IPS-18c (cell line): Measurements from ENCODE around the gene RSPH3.
"Not testable (repeated sequence)": the region's sequence is repeated elsewhere in the genome, so short reads cannot be mapped to it uniquely, and the experiment has no call there.

Experiments
- H3K4me3 ChIP-seq: 2 replicates; pipeline ENCODE4 v1.7.0; 2013; ENCODE audit warnings: low read depth, mild to moderate bottlenecking, low read length, moderate library complexity; ENCODE audit not compliant: insufficient read depth
- H3K9me3 ChIP-seq: one replicate; pipeline ENCODE4 v1.6.1; 2013; ENCODE audit warnings: mild to moderate bottlenecking, low read length, moderate library complexity; ENCODE audit not compliant: control insufficient read depth, insufficient read depth

The RSPH3 gene, protein sequence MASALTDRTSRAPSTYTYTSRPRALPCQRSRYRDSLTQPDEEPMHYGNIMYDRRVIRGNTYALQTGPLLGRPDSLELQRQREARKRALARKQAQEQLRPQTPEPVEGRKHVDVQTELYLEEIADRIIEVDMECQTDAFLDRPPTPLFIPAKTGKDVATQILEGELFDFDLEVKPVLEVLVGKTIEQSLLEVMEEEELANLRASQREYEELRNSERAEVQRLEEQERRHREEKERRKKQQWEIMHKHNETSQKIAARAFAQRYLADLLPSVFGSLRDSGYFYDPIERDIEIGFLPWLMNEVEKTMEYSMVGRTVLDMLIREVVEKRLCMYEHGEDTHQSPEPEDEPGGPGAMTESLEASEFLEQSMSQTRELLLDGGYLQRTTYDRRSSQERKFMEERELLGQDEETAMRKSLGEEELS

GRCh38 chr6:158999666-159000403, at the start of gene RSPH3:
Gene RSPH3 (minus strand): TSS chr6:159000202. CDS start chr6:158999550, 652 bp downstream.
- Histone ChIP-seq H3K4me3 (peak within 1 kb of the TSS; percentile 85), H3K9me3 (no peaks in the 10 kb centered on the region)

- Histone ChIP-seq H3K9me3 (no peaks in the 10 kb centered on the region), H3K4me3 (no peak overlapping the region)
These were observed 48.1 kb upstream of the RSPH3 start for GRCh38 chr6:159047891-159048685.

DNA sequence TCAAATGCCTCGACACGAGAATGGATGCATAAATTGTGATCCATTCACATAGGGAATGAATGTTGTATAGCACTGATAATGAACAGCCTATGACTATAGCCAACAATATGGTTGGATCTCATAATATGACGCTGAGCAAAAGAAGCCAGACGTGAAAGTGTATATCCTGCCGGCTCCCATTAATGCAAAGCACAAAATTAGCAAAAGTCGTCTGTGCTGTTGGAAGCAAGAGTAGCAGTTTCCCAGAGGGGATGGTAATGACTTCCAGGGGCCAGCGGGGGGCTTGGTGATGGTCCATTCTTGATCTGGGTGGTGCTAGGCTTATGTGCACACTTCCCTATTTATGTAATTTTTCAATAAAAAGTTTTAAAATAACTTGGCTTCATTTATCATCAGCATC, 45.8 kb upstream of the RSPH3 start:
- Histone ChIP-seq H3K4me3 (no peak overlapping the region), H3K9me3 (no peaks in the 10 kb centered on the region)

GRCh38 chr6:159044899-159045727, 45.1 kb upstream of the RSPH3 start, which contains the start of gene TAGAP:
Gene TAGAP (minus strand): TSS chr6:159044991. CDS start chr6:159044146, 845 bp downstream.
- Histone ChIP-seq H3K9me3 (no peaks in the 10 kb centered on the region), H3K4me3 (no peak within 1 kb of the TSS)

DNA sequence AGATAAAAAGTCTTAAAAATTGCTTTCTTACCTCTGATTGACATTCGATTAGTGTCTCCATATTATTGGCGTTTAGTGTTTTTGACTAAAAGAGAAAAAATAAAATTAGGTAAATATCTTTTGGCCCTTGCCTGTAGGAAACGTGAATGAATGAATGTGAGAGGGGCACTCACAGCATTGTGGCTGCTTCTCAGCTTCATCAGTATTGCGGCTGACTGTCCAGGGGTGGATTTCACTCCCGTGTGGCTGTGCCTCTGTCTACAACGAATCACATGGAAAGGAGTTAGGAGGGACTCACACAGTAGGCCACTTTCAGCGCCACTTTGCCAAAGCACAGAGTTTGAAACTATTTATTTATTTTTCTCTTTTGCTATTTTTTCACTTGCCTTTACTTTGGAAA, 43.9 kb upstream of the RSPH3 start:
- Histone ChIP-seq H3K4me3 (no peak overlapping the region), H3K9me3 (no peaks in the 10 kb centered on the region)

GRCh38 chr6:159043251-159043650, 43.2 kb upstream of the RSPH3 start:
- H3K9me3 ChIP-seq: no peaks in the 10 kb centered on the region
- no peak overlapping the region for H3K4me3 ChIP-seq

- Histone ChIP-seq H3K9me3 (no peaks in the 10 kb centered on the region), H3K4me3 (no peak overlapping the region)
These were observed 42.8 kb upstream of the RSPH3 start for GRCh38 chr6:159042826-159043181.

DNA sequence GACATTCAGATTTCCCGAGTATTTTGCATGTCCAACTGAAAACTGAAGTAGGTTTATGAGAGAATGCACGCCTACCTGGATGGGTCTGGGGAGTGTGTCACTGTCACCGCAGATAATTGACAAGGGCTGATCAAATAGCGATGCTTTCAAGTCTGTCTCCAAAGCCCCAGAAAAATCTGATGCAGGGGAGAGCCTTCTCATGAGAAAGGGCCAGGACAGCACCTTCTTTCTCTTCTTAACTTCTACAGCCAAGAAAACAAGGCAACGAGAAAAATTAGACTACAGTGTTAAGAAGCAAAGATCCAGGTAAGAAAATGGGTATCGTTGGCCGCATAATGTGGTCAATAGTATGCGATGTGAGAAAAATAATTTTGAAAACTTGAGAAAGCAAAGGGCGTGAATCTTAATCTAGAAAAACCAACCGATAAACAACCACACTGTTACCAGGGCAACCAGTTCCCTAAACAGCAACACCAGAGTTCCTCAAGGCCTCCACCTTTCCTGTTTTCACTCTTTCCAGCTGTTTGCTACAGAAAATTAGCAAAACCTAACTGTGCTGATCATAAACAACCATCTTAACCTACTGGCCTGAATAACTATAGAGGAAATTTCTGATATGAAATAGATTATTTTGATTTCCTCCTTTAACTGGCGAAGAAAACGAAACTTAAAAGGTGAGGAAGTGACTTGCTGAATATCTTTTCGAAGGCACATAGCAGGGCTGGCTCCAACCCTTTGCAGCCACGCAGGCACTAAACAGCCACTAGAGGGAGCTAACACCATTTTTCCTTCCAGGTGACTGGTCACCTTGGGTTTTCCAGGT, 42.2 kb upstream of the RSPH3 start:
- Histone ChIP-seq H3K4me3 (no peak overlapping the region), H3K9me3 (no peaks in the 10 kb centered on the region)

- Histone ChIP-seq H3K4me3 (no peak overlapping the region), H3K9me3 (no peaks in the 10 kb centered on the region)
These were observed 41.2 kb upstream of the RSPH3 start for GRCh38 chr6:159041181-159041580.

- Histone ChIP-seq H3K9me3 (no peaks in the 10 kb centered on the region), H3K4me3 (no peak overlapping the region)
These were observed 39.9 kb upstream of the RSPH3 start for GRCh38 chr6:159039885-159040258.

- H3K9me3 ChIP-seq: no peaks in the 10 kb centered on the region
- no peak overlapping the region for H3K4me3 ChIP-seq
These were observed 39.2 kb upstream of the RSPH3 start for GRCh38 chr6:159038914-159039884.

- H3K9me3 ChIP-seq, H3K4me3 ChIP-seq: not testable (repeated sequence)
These were observed 38.3 kb upstream of the RSPH3 start for GRCh38 chr6:159038318-159038717.

GRCh38 chr6:159037756-159038290, 37.8 kb upstream of the RSPH3 start:
- Histone ChIP-seq H3K4me3 (no peak overlapping the region), H3K9me3 (no peaks in the 10 kb centered on the region)

DNA sequence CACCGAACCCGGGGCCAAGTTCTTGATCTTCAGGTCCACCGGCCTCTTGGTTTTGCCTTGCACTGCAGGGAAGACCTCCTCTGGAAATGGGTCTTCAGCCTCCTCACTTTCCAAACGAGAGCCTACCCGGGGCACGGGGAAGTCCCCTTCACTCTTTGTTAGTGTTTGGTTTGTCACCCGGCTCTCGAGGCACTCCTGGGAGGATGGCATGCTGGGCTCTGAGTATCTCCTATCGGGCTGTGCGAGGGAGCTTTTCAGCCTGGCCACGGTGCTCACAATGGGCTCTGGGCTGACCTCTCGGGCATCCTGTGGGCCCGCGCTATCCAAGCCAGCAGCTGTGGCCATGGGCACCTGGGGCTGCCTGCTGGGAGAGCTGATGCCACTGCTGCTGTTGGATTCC, 36.7 kb upstream of the RSPH3 start:
- no peak overlapping the region for H3K4me3 ChIP-seq

DNA sequence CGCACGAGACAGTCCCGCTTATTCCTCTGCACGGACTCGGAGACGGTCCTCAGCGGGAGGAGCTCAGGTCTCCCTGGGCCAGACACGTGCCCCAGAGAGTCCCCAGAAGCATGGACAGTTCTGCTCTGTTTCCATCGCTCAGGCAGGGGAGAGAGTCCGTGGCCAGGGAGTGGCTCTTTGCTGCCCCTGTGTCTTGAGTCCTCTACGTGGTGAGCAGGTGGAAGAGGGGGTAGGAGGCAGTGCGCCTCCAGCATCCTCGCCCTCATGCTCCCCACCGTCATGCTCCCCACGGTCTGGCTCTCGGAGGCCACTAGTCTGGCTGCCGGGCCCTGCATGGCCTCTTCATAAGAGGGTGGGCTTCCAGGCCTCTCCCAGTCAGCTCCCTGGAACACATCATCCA, 35.9 kb upstream of the RSPH3 start:
- H3K9me3 ChIP-seq: no peaks in the 10 kb centered on the region
- no peak overlapping the region for H3K4me3 ChIP-seq

More for the DNA sequence above, 36.7 kb upstream of the RSPH3 start:
- H3K9me3 ChIP-seq: no peaks in the 10 kb centered on the region
